GM19351 (cell line): Measurements from ENCODE around the gene GPA33.

Experiments
- ATAC-seq: cut with Tn5 transposase; IDR thresholded peaks from one replicate; pipeline ENCODE4 v1.9.1; 2021; ENCODE audit warnings: mild to moderate bottlenecking, moderate library complexity; ENCODE audit not compliant: unreplicated experiment

The GPA33 gene

GRCh38 chr1:167088746-167089417 lies 1.3 kb downstream of the GPA33 start:
- no peak for ATAC-seq

GRCh38 chr1:167086768-167087167 lies 3.4 kb downstream of the GPA33 start:
- no peak for ATAC-seq

GRCh38 chr1:167086033-167086432 lies 4.1 kb downstream of the GPA33 start:
- ATAC-seq: no peak

- ATAC-seq: no peak
Observed at GRCh38 chr1:167084757-167085156, 5.4 kb downstream of the GPA33 start.

GRCh38 chr1:167083871-167084270 lies 6.3 kb downstream of the GPA33 start:
- ATAC-seq: no peak

- ATAC-seq: no peak
Observed at GRCh38 chr1:167083066-167083665, 7.0 kb downstream of the GPA33 start.

- no peak for ATAC-seq
Observed at GRCh38 chr1:167082511-167083027, 7.6 kb downstream of the GPA33 start.

GRCh38 chr1:167081594-167082156 lies 8.5 kb downstream of the GPA33 start:
- no peak for ATAC-seq

GRCh38 chr1:167077868-167078210 lies 12.3 kb downstream of the GPA33 start:
- no peak for ATAC-seq

- ATAC-seq: no peak
Observed at GRCh38 chr1:167077128-167077867, 12.9 kb downstream of the GPA33 start.

GRCh38 chr1:167076136-167076710 lies 14.0 kb downstream of the GPA33 start:
- no peak for ATAC-seq

- no peak for ATAC-seq
Observed at GRCh38 chr1:167071286-167071685, 18.9 kb downstream of the GPA33 start.

- ATAC-seq: no peak
Observed at GRCh38 chr1:167068761-167069160, 21.4 kb downstream of the GPA33 start.

- ATAC-seq: no peak
Observed at GRCh38 chr1:167067904-167068303, 22.3 kb downstream of the GPA33 start.

- ATAC-seq: peak; percentile 92
Observed at GRCh38 chr1:167066333-167067122, 23.6 kb downstream of the GPA33 start.

- no peak for ATAC-seq
Observed at GRCh38 chr1:167065471-167065870, 24.7 kb downstream of the GPA33 start.

- no peak for ATAC-seq
Observed at GRCh38 chr1:167064621-167065020, 25.6 kb downstream of the GPA33 start.

GRCh38 chr1:167061073-167061464 lies 29.1 kb downstream of the GPA33 start:
- ATAC-seq: no peak

GRCh38 chr1:167060141-167061072 lies 29.8 kb downstream of the GPA33 start:
- ATAC-seq: no peak

- ATAC-seq: no peak
Observed at GRCh38 chr1:167059809-167060107, 30.4 kb downstream of the GPA33 start.
